Measurements from ENCODE around the gene HNRNPK.
"Not testable (repeated sequence)": the region's sequence is repeated elsewhere in the genome, so short reads cannot be mapped to it uniquely, and the experiment has no call there.

HNRNPK gene

DNA sequence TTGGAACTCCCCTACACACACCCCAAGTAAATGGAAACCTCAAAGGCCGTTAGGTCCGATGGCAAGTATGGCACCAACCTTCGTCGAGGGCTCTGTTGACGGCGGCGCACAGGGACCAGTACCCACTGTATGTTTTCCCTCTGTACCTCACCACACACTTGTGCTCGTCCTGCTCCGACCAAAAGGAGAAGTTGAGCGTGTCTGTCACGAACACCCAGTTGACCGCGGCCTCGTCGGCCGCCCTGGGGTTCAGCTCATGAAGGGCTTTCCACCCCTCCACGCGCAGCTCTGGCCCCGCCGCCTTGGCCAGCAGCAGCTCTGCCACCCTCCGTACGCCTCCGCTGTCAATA is 24.0 kb downstream of the HNRNPK start:
- no peak for DNase-seq
- Mint-ChIP-seq H3K4me1 (peaks cover 31% of the 10 kb centered on the region), H3K27ac (peak overlapping the region; percentile 69), H3K36me3 (ENCODE audit: low read depth) (peaks cover 5% of the 10 kb centered on the region), H3K27me3 (ENCODE audit: low read depth, poor library complexity) (peaks cover 5% of the 10 kb centered on the region), H3K9me3 (peaks cover 6% of the 10 kb centered on the region), H3K4me3 (peak overlapping the region; percentile 86)
- TF ChIP-seq, protein P1, sequence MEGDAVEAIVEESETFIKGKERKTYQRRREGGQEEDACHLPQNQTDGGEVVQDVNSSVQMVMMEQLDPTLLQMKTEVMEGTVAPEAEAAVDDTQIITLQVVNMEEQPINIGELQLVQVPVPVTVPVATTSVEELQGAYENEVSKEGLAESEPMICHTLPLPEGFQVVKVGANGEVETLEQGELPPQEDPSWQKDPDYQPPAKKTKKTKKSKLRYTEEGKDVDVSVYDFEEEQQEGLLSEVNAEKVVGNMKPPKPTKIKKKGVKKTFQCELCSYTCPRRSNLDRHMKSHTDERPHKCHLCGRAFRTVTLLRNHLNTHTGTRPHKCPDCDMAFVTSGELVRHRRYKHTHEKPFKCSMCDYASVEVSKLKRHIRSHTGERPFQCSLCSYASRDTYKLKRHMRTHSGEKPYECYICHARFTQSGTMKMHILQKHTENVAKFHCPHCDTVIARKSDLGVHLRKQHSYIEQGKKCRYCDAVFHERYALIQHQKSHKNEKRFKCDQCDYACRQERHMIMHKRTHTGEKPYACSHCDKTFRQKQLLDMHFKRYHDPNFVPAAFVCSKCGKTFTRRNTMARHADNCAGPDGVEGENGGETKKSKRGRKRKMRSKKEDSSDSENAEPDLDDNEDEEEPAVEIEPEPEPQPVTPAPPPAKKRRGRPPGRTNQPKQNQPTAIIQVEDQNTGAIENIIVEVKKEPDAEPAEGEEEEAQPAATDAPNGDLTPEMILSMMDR (IDR thresholded peaks at IDR 0.05): no peak

GRCh38 chr9:83948096-83948495 is 31.9 kb downstream of the HNRNPK start:
- peaks cover 47% of the 10 kb centered on the region for H3K36me3 Mint-ChIP-seq (ENCODE audit: low read depth)
- not testable (repeated sequence) for H3K27ac Mint-ChIP-seq; DNase-seq; H3K4me3 Mint-ChIP-seq; H3K4me1 Mint-ChIP-seq; H3K27me3 Mint-ChIP-seq (ENCODE audit: low read depth, poor library complexity)
- peaks cover 22% of the 10 kb centered on the region for H3K9me3 Mint-ChIP-seq

GRCh38 chr9:83940590-83941303 is 39.3 kb downstream of the HNRNPK start:
- no peak for DNase-seq
- no peak overlapping the region for H3K4me3 Mint-ChIP-seq
- H3K27ac Mint-ChIP-seq: no peak overlapping the region
- no peaks in the 10 kb centered on the region for H3K9me3 Mint-ChIP-seq
- peaks cover 28% of the 10 kb centered on the region for H3K36me3 Mint-ChIP-seq (ENCODE audit: low read depth)
- TF ChIP-seq, protein P1 (IDR thresholded peaks at IDR 0.05): no peak
- peaks cover 4% of the 10 kb centered on the region for H3K27me3 Mint-ChIP-seq (ENCODE audit: low read depth, poor library complexity)
- H3K4me1 Mint-ChIP-seq: peaks cover 18% of the 10 kb centered on the region

DNA sequence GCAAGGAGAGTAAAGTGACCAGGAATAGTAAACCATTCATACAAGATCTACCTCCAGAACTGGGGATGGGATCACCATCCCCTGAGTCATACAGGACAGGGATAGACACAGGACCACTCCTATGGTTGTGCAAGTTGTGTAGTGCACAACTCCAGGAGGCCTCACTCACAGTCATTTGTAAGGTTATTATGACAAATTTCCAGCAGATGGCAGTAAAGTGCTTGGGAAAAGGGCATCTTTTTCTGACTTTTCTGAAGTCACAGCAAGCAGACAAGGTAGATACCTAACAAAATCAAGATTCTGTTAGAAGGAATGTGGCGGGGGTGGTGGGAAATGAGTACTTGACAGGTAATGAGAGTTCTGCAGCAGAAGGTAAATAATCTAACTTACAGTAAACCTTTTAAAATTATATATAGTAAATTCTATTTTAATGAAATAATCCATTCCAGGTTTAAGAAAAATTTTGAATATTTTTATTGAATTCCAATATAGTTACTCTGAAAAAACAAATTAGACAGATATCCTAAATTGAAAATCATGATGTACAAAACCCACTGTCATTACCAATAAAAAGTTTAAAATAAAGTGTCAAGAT is 42.1 kb downstream of the HNRNPK start:
- Mint-ChIP-seq H3K9me3 (no peaks in the 10 kb centered on the region), H3K36me3 (ENCODE audit: low read depth) (peaks cover 7% of the 10 kb centered on the region), H3K27me3 (ENCODE audit: low read depth, poor library complexity) (peaks cover 4% of the 10 kb centered on the region), H3K4me3 (no peak overlapping the region), H3K27ac (no peak overlapping the region), H3K4me1 (peaks cover 32% of the 10 kb centered on the region)
- DNase-seq: peak; percentile 39
- TF ChIP-seq, protein P1 (IDR thresholded peaks at IDR 0.05): peak; percentile 68

DNA sequence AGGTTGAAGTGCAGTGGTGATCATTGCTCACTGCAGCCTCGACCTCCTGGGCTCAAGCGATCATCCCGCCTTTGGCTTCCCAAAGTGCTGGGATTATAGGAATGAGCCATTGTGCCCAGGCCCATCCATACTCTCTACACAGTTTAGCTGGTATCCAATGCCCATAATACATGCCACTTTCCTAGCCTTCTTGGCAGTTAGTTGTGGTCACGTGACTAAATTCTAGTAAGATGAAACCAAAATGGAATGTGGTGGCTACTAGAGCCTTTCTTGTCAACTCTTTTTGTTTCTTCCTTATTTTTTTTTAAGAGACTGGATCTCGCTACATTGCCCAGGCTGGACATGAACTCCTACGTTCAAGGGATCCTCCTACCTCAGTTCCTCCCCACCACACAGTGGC is 43.5 kb downstream of the HNRNPK start:
- Mint-ChIP-seq H3K27ac (no peak overlapping the region), H3K9me3 (no peaks in the 10 kb centered on the region), H3K36me3 (ENCODE audit: low read depth) (no peaks in the 10 kb centered on the region), H3K27me3 (ENCODE audit: low read depth, poor library complexity) (no peaks in the 10 kb centered on the region), H3K4me1 (peaks cover 32% of the 10 kb centered on the region), H3K4me3 (no peak overlapping the region)
- DNase-seq: no peak
- TF ChIP-seq, protein P1 (IDR thresholded peaks at IDR 0.05): no peak

- no peaks in the 10 kb centered on the region for H3K27me3 Mint-ChIP-seq (ENCODE audit: low read depth, poor library complexity)
- DNase-seq: no peak
- no peaks in the 10 kb centered on the region for H3K36me3 Mint-ChIP-seq (ENCODE audit: low read depth)
- H3K4me3 Mint-ChIP-seq: no peak overlapping the region
- H3K9me3 Mint-ChIP-seq: no peaks in the 10 kb centered on the region
- TF ChIP-seq, protein P1 (IDR thresholded peaks at IDR 0.05): no peak
- no peak overlapping the region for H3K27ac Mint-ChIP-seq
- peaks cover 32% of the 10 kb centered on the region for H3K4me1 Mint-ChIP-seq
These were observed 44.6 kb downstream of the HNRNPK start for GRCh38 chr9:83935276-83935935.

Data from nephron progenitor cell (in vitro differentiated cells).